OCI-LY3 (cell line): Measurements from ENCODE around the gene NPB.

Experiments
- EZH2phosphoT487 ChIP-seq: fragments of 200-600 bp; shearing (Covaris generic); IDR thresholded peaks from 2 replicates; pipeline ENCODE4 v1.6.1; 2018; ENCODE audit warnings: antibody characterized with exemption, mixed run types, low read depth
- TF ChIP-seq, protein P1 (sequence below): fragments of 200-600, 300-600 bp; sonication (generic); IDR thresholded peaks from 2 replicates; pipeline ENCODE4 v1.5.1; 2014; ENCODE audit warnings: antibody characterized with exemption, low read length, low read depth

DNA sequence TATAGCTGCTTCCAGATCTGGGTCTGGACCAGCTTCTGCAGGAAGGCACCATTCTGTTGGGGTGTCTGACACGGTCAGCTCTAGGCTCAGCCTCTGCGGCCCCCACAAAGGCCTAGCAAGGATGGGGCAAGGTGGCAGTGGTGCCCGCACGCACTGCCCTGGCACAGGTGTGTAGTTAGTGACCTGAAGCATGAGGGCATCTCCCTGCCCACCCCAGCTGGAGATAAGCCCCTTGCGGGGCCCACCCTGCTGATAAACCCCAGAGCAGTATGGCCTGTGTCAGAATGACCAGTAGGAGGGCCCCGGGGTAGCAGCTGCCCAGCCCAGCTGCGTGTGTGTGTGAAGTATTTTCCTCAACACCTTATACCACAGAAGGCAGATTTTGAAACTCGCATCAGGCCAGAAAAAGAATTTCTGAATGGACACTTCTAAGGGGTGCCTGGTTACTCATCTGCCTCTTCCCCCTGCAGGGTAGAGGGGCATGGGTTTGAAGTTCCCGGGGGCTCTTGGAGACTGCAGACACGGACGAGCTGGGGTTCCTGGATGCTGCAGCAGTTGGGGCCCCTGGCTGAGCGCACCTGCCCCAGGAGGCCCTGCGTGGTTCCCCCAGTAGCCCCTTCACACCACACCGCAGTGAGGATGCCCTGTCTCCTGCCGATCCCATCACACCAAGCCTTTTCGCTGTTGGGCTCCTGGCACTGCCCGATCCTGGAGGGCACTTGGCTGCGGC is 35.4 kb upstream of the NPB start:
- TF ChIP-seq, protein P1, sequence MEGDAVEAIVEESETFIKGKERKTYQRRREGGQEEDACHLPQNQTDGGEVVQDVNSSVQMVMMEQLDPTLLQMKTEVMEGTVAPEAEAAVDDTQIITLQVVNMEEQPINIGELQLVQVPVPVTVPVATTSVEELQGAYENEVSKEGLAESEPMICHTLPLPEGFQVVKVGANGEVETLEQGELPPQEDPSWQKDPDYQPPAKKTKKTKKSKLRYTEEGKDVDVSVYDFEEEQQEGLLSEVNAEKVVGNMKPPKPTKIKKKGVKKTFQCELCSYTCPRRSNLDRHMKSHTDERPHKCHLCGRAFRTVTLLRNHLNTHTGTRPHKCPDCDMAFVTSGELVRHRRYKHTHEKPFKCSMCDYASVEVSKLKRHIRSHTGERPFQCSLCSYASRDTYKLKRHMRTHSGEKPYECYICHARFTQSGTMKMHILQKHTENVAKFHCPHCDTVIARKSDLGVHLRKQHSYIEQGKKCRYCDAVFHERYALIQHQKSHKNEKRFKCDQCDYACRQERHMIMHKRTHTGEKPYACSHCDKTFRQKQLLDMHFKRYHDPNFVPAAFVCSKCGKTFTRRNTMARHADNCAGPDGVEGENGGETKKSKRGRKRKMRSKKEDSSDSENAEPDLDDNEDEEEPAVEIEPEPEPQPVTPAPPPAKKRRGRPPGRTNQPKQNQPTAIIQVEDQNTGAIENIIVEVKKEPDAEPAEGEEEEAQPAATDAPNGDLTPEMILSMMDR: no peak
- TF ChIP-seq EZH2phosphoT487: no peak
